Upper lobe of right lung (tissue), 1 donor: Measurements from ENCODE around the gene PDE1C. TPM values are rescaled to one million over a fixed set of nuclear protein-coding genes. Genes with fewer than 3 reads are reported as not detected.
A peak's percentile ranks its signal among the peaks of the same experiment; 100 is the strongest.

Experiments
- ATAC-seq: fragments of 200-7000 bp; cut with Tn5 transposase; one replicate; pipeline ENCODE4 v1.9.1; 2020; ENCODE audit warnings: mild to moderate bottlenecking, moderate library complexity
- DNase-seq: peaks from one replicate; pipeline ENCODE4 v3.0.0-alpha.2; 2020
- H3K27ac ChIP-seq: fragments of 200-600 bp; one replicate; pipeline ENCODE4 v1.8.0; 2022
- H3K27me3 ChIP-seq: fragments of 200-600 bp; one replicate; pipeline ENCODE4 v1.8.0; 2022; ENCODE audit warnings: mild to moderate bottlenecking
- H3K36me3 ChIP-seq: fragments of 200-600 bp; one replicate; pipeline ENCODE4 v1.8.0; 2022
- H3K4me1 ChIP-seq: fragments of 200-600 bp; one replicate; pipeline ENCODE4 v1.8.0; 2022
- H3K4me3 ChIP-seq: fragments of 200-600 bp; one replicate; pipeline ENCODE4 v1.8.0; 2022; ENCODE audit warnings: mild to moderate bottlenecking
- H3K9me3 ChIP-seq: fragments of 200-600 bp; one replicate; pipeline ENCODE4 v1.8.0; 2022
- intact Hi-C: fragments of 100-400 bp; cut with DNase I; formaldehyde crosslinking; loops from one replicate; pipeline ENCODE4 v1.11.0; 2022
- total RNA-seq: library from RNA; stranded (reverse); fragmentation: NEBNext Ultra II Directional; extraction: Animal tissue kit (Norgen Biotek cat#: 25700); gene quantifications from one replicate; pipeline ENCODE4 v1.2.1, GENCODE V29; 2021
- TF ChIP-seq, protein P1 (sequence below): fragments of 200-600 bp; IDR thresholded peaks from one replicate; pipeline ENCODE4 v1.8.0; 2022; ENCODE audit warnings: antibody characterized with exemption
- donor health status: DM: no; HTN: yes; CAD: no; lungs with severe emphysema.

PDE1C gene
- total RNA-seq, 1 donor from 2014 or later = 13.0 TPM

- intact Hi-C loops = no loop called here
- no peak overlapping the region for H3K4me3 ChIP-seq
- H3K27me3 ChIP-seq = no peaks in the 10 kb centered on the region
- H3K4me1 ChIP-seq = peaks cover 3% of the 10 kb centered on the region
- no peak for DNase-seq
- H3K9me3 ChIP-seq = no peaks in the 10 kb centered on the region
- no peak for ATAC-seq
- TF ChIP-seq, protein P1, sequence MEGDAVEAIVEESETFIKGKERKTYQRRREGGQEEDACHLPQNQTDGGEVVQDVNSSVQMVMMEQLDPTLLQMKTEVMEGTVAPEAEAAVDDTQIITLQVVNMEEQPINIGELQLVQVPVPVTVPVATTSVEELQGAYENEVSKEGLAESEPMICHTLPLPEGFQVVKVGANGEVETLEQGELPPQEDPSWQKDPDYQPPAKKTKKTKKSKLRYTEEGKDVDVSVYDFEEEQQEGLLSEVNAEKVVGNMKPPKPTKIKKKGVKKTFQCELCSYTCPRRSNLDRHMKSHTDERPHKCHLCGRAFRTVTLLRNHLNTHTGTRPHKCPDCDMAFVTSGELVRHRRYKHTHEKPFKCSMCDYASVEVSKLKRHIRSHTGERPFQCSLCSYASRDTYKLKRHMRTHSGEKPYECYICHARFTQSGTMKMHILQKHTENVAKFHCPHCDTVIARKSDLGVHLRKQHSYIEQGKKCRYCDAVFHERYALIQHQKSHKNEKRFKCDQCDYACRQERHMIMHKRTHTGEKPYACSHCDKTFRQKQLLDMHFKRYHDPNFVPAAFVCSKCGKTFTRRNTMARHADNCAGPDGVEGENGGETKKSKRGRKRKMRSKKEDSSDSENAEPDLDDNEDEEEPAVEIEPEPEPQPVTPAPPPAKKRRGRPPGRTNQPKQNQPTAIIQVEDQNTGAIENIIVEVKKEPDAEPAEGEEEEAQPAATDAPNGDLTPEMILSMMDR = no peak
- H3K27ac ChIP-seq = peak overlapping the region; percentile 39
- H3K36me3 ChIP-seq = no peaks in the 10 kb centered on the region
Observed at GRCh38 chr7:31874631-31875386, 195.4 kb downstream of the PDE1C start.

- Histone ChIP-seq H3K36me3 (no peaks in the 10 kb centered on the region), H3K4me3 (no peak overlapping the region), H3K27me3 (no peaks in the 10 kb centered on the region), H3K9me3 (no peaks in the 10 kb centered on the region), H3K27ac (no peak overlapping the region), H3K4me1 (peaks cover 3% of the 10 kb centered on the region)
- ATAC-seq = no peak
- TF ChIP-seq, protein P1 = no peak
- intact Hi-C loops = no loop called here
- DNase-seq = no peak
Observed at GRCh38 chr7:31873816-31874597, 196.2 kb downstream of the PDE1C start.

DNA sequence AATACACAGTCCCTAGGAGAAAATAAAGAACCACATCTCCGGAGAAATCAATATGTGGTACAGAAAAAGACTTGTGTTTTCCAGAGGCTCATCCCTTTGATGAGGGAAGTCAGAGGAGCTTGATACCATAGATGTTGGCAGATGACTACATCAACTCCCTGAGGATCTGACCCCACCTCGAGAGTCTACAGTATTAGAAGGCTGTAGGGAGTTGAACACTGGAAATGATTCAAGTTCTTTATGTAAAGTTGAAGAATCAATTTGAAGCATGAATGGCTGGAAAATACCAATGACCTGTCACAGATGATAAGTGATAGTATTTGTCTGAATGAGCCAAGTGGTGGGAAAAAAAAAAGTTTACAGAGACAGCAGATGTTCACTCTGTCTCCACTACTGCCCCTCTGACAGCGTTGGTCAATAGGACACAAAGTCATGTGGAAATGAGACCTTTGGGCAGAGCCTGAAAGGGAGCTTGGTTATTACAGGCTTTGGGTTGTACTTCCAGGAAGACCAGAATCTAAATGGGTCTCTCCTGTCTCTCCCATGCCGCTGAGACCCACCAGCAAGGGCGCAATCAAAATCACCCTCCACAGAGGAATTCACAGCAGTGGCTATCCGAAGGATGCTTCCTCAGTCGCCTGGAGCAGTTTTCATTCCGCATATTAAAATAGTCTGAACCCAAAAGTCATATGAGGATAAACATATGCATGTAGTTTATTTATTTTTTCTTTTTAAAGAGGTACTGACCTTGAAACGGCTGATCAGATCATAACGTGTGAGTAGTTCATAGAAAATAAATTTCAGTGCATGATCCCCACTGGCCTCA is 197.4 kb downstream of the PDE1C start:
- DNase-seq (no peak), ATAC-seq (no peak)
- Histone ChIP-seq H3K9me3 (no peaks in the 10 kb centered on the region), H3K4me3 (no peak overlapping the region), H3K27me3 (no peaks in the 10 kb centered on the region), H3K4me1 (peaks cover 3% of the 10 kb centered on the region), H3K27ac (no peak overlapping the region), H3K36me3 (no peaks in the 10 kb centered on the region)
- TF ChIP-seq, protein P1 = no peak
- intact Hi-C loops = no loop called here

DNA sequence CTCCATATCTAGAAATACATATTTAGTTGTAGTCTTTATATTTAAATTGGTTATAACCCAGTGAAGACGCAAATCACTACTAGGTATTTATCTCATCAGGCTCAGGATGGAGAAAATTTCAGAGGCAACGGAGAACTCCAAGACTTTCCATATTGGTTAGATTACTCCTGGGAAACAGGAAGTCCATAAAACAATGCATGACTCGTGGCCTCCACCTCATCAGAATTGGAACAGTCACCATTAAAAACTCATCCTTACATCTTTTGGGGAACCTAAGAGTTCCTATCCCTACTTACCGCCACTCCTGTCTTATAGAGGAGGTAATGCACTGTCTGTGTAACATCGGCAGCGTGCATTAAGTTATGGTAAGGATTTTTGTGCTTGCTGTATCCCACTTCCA is 205.6 kb downstream of the PDE1C start:
- ATAC-seq (no peak), DNase-seq (no peak)
- TF ChIP-seq, protein P1 = no peak
- Histone ChIP-seq H3K9me3 (no peaks in the 10 kb centered on the region), H3K4me3 (no peak overlapping the region), H3K36me3 (no peaks in the 10 kb centered on the region), H3K4me1 (no peaks in the 10 kb centered on the region), H3K27ac (no peak overlapping the region), H3K27me3 (no peaks in the 10 kb centered on the region)
- intact Hi-C loops = no loop called here

DNA sequence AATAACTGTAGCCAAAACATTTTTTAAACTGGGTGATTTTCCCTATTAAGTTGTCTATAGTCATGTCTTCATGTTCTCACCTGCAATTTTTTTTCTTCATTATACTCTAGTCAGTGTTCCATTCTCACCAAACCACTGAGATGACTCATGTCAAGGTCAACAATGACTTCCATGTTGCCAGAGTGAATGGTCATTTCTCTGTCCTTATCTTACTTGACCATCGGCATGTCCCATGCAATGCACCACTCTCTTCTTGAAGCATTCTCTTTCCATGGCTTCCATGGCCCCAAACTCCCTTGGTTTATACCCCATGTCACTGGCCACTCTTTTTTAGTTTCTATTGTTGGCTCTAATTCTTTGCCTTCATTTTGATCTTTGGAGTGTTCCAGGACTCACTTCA is 209.3 kb downstream of the PDE1C start:
- Histone ChIP-seq H3K4me3 (no peak overlapping the region), H3K27ac (no peak overlapping the region), H3K27me3 (no peaks in the 10 kb centered on the region), H3K36me3 (no peaks in the 10 kb centered on the region), H3K4me1 (no peaks in the 10 kb centered on the region), H3K9me3 (no peaks in the 10 kb centered on the region)
- intact Hi-C loops = no loop called here
- ATAC-seq (no peak), DNase-seq (no peak)
- TF ChIP-seq, protein P1 = no peak
